Measurements from ENCODE around the gene DNPEP.

DNPEP gene

GRCh38 chr2:219354582-219354981, 33.1 kb downstream of the DNPEP start:
- DNase-seq = no peak

GRCh38 chr2:219353129-219353528, 34.6 kb downstream of the DNPEP start:
- DNase-seq = no peak

GRCh38 chr2:219352448-219353023, 35.2 kb downstream of the DNPEP start:
- DNase-seq = peak; percentile 66

- DNase-seq = no peak
Observed at GRCh38 chr2:219350710-219351221, 36.9 kb downstream of the DNPEP start.

DNA sequence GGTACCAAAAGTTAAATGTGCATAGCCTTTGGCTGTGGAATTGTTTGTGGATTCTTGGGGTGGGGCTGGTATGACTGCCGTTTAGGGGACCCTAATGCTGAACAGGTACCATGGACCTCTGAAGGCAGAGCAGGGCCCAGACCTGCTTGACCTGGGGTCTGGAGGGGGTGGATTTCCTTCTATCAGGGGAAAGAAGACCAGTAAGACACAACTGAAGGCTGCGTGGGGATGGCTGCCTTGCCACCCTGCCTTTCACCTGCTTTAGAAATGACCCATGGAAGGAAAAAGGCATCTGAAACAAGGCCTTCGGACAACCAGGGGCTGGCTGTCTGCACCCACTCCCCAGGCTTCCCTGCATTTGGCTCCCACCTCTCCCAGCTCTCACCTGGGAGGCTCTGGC, 37.5 kb downstream of the DNPEP start:
- DNase-seq = no peak

- no peak for DNase-seq
Observed at GRCh38 chr2:219344751-219345430, 42.8 kb downstream of the DNPEP start.

DNA sequence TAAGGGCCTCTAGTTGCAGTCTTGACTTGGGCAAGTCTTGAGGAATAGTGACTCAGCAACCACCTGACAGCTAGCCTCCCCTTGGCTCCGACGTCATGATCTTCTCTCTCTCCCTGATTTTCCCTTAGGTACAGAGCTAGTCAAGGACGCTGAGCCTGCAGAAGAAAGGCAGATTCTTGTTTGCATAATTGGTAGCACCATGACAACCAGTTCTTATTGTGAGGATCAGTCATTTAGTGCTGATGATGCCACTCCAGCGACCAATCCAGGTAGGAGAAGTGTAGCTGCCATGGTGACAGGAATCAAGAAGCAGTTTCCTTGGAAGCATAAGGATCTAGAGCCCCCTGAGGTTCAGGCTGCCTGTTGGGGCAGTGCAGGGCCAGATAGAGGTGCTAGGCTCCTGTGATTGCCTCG, 52.3 kb downstream of the DNPEP start:
- no peak for DNase-seq

GRCh38 chr2:219334076-219334475, 53.6 kb downstream of the DNPEP start:
- no peak for DNase-seq

DNA sequence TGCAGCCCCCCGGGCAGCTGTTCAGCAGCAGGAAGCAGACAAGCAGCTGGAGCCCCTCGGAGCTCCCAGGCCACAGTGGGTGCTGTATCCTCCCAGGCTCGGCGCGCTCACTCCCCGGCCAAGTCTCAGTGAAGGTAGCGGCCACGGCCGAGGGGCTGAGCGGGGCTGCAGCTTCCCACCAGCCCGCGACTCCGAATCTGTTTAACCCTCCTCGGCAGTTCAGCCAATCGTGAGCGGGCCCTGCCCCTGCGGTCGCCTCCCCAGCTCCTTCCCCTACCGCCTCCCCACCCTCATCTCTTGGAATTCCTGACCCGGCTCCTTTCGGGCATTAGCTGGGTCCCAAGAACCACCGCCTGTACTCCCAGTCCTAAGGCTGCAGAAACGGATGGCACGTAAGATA, 55.2 kb downstream of the DNPEP start, which contains the start of gene RESP18:
Gene RESP18, minus strand, starts transcription at position 203 of the 400 bp plus-strand sequence.
- no peak for DNase-seq

DNA sequence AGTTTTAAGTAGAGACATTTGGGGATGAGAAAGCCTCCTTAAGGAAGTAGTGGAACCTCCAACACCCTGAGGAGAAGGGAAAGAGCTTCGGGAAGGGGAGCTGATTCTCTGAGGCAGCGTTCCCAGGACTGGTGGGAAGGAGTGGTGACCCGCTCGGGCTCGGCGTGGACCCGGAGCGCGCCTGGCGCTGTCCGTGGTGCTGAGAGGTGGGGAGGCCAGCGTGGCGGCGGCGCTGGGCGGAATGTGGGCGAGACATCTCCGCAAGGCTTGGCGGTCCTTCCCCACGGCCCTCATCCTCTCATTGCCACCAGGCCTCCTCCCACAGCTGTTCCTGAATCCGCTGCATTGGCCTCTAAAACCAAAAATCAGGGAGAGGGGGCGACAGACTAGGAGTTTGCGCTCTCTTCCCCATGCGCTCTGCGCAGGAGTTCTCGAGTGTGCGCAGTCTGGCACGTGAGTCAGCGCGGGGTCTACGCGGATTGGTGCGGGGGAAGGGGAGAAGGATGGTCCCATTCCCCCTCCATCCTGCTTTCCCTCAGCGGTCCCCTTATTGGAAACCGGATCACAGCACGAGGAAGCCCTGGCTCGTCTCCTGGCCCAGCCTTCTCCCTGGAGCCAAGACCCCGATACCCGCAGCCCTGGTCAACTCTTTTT, 56.0 kb downstream of the DNPEP start:
- peak; percentile 4 for DNase-seq

- DNase-seq = no peak
Observed at GRCh38 chr2:219327719-219328118, 60.0 kb downstream of the DNPEP start.

DNA sequence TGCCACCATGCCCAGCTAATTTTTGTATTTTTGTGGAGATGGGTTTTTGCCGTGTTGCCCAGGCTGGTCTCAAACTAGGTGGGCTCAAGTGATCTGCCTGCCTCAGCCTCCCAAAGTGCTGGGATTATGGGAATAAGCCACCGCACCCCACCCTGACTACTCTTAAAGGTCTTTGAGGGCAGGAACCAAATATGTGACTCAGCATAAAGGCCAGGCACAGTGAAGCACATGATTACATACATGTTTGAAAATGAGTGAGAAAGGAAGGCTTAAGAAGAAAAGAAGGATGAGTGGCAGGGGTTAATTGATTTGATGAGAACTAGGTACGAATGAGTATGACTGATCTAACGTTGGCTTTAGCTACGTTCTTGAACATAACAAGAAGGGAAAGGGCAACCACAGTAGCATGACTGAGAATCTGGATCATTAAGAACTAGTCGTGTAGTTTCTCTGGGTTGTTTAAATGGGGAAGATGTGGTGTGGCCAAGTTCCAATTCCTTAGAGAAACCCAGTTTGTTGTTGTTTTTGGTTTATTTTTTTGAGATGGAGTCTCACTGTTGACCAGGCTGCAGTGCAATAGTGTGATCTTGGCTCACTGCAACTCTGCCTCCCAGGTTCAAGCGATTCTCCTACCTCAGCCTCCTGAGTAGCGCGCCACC, 61.9 kb downstream of the DNPEP start:
- DNase-seq = no peak

DNA sequence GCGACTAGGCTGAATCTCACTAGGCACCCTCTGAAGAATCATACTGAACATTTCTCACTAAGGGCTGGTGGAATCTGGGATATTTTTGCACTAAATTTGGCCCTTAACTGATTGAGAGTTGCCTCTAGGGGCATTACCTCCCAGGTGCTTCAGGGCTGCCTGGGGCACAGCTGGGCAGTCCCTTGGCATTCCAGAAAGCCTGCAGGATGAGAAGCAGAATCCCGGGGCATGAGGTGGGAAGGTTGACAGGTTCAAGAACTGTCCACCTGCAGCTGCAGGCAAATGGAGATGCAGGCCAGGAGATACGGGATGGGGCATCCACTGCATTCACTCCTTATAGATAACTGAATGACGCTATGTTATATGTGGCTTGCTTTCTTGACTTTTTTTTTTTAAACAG, 62.6 kb downstream of the DNPEP start:
- no peak for DNase-seq

DNA sequence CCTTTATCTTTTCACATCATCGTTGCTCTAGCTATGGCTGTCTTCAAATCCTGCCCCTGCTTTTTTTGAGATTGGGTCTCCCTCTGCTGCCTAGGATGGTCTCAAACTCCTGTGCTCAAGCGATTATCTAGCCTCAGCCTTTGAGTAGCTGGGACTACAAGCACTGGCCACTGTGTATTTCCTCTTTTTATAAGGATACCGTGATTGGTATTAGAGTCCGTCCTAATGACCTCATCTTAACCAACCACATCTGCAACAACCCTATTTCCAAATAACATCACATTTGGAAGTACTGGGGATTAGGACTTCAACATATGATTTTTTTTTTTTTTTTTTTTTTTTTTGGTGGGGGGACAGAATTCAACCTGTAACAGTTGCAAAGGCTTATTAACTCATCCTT, 64.3 kb downstream of the DNPEP start:
- DNase-seq = no peak
